ENCODE measurements around the gene DOCK11. TPM values are rescaled to one million over a fixed set of nuclear protein-coding genes. Genes with fewer than 3 reads are reported as not detected.

Gene DOCK11
- 27.8 and 29.5 TPM in 2 replicates for total RNA-seq (2013; cell fraction: nucleolus; rRNA removed)
- total RNA-seq (2014; rRNA removed) (26.9 and 32.0 TPM in 2 replicates), total RNA-seq (2014; rRNA removed; fragmentation: Illumina TruSeq; extraction: Trizol) (29.4 and 30.7 TPM in 2 replicates), total RNA-seq (2021) (23.7 and 24.0 TPM in 2 replicates), polyA plus RNA-seq (2011; rRNA removed) (17.1 and 27.4 TPM in 2 replicates), polyA plus RNA-seq (2014; fragmentation: Illumina TruSeq; extraction: Trizol) (22.3 and 29.1 TPM in 2 replicates), polyA plus RNA-seq (2014; fragmentation: Nextera tagmentation; extraction: Ambion mirVana) (10 to 100 TPM; 17.3 to 27.7 TPM), polyA plus RNA-seq (2014; rRNA removed) (15.2 and 17.3 TPM in 2 replicates), polyA plus RNA-seq (2016; fragmentation: Nextera tagmentation; extraction: Ambion mirVana) (10 to 100 TPM; 16.3 to 17.0 TPM), polyA minus RNA-seq (2011; rRNA and poly(A)+ RNA removed) (17.2 and 25.0 TPM in 2 replicates), Bru-seq, nascent RNA (percentile 64 among the genes with signal in this experiment), BruChase-seq, experiment 1, labeled RNA remaining after a 6-hour chase (percentile 65 among the genes with signal in this experiment), BruChase-seq, experiment 2, labeled RNA remaining after a 2-hour chase (percentile 63 among the genes with signal in this experiment)
- polyA plus RNA-seq (2011; ENCODE audit: low read depth): 9.7 TPM
- 6.9 and 7.2 TPM in 2 replicates for polyA plus RNA-seq (2011; cell fraction: cytosol; rRNA removed)
- polyA plus RNA-seq (2011; cell fraction: nucleus; rRNA removed): 8.8 and 9.3 TPM in 2 replicates
- 16.5 and 17.2 TPM in 2 replicates for polyA plus RNA-seq (2012)
- 7.9 and 10.2 TPM in 2 replicates for polyA minus RNA-seq (2011; cell fraction: cytosol; rRNA and poly(A)+ RNA removed)
- 6.9 and 8.0 TPM in 2 replicates for polyA minus RNA-seq (2011; cell fraction: nucleus; rRNA and poly(A)+ RNA removed)
- long read RNA-seq, experiment 1, partial matches to known transcripts: 1 of 1 reads
- long read RNA-seq, experiment 1, other reads (novel, unspliced or antisense): 0 of 1 reads
- long read RNA-seq, experiment 2, partial matches to known transcripts: 5 of 5 reads
- long read RNA-seq, experiment 2, other reads (novel, unspliced or antisense): 0 of 5 reads

DNA sequence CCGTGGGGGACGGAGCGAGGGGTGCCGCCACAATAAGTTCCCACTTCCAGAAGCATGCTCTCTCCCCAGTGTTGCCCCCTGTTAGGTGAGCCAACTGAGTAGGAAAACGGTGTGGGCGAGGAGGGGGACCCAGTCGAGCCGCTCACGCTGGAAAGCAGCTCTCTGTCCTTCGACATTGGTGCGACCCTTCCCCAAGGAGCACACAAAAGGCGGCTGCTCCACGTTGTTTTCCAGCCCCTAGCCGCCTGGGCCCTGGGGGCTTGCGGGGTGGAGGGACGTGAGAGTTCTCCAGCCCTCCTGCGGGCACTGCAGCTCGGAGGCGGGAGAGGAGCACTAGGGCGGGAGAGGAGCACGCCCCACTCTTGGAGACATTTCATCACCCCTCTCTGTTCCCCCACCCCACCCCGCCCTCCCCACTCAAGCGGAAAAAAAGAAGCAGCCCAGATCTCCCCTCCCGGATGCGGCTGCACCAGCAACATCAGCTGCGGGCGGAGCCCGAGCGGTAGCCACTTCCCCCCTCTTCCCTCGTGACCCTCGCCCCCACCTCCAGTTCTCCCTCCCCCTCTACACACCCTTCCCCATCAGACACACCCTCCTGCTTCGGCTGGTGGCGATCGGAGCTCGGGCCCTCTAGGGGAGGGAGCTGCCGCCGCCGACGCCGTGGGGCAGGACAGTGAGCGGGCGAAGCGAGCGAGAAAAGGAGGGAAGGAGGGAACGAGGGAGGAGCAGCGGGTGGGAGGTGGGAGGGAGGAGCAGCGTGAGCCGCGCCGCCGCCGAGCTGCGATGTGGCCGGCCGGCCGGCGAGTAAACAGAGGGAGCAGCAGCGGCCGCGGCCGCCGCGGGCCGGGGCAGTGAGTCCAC, at the start of gene DOCK11:
TSS of gene DOCK11 (plus strand) at position 755 of the 861 bp plus-strand sequence. CDS start 157 bp downstream, outside the sequence.
- intact Hi-C loops (cut with micrococcal nuclease; ENCODE audit: unreplicated experiment) (no loop called here), in situ Hi-C loops (cut with MboI) (no loop called here)
- no peak for FAIRE-seq
- 33% methylated on average over 43 of the region's 64 CpGs for WGBS (ENCODE audit: insufficient coverage, insufficient replicate concordance, low lambda C conversion rate, missing lambda C conversion rate)
- Histone ChIP-seq H4K20me1 (ENCODE audit: control insufficient read depth, insufficient read depth) (no peaks in the 10 kb centered on the region), H3K36me3 (ENCODE audit: control insufficient read depth in 2 of 2, insufficient read depth in 2 of 2, low read length in 1 of 2) (no peaks in the 10 kb centered on the region), H3K4me3 (peak within 1 kb of the TSS; percentile 74), H3K9ac (ENCODE audit: control insufficient read depth, insufficient read depth, low read length) (peak within 1 kb of the TSS; percentile 73), H2AFZ (ENCODE audit: control insufficient read depth, low read depth, low read length) (peak within 1 kb of the TSS; percentile 75), H3K79me2 (ENCODE audit: control insufficient read depth, insufficient read depth, low read length) (peaks cover 24% of the 10 kb centered on the region), H3K4me2 (ENCODE audit: control insufficient read depth, insufficient read depth) (peak within 1 kb of the TSS; percentile 68), H3K27me3 (replicated peaks in 1 of 2; ENCODE audit: control insufficient read depth in 2 of 2, insufficient read depth in 2 of 2, low read length in 1 of 2) (no peaks in the 10 kb centered on the region), H3K27ac (ENCODE audit: control insufficient read depth, insufficient read depth) (peak within 1 kb of the TSS; percentile 66), H3K4me1 (ENCODE audit: control insufficient read depth, insufficient read depth, low read length) (0 out of 2 replicates have a peak, but pooled peaks cover 3% of the 10 kb centered on the region), H3K9me3 (replicated peaks; ENCODE audit: control insufficient read depth, insufficient read depth, low read length) (no peaks in the 10 kb centered on the region)
- peak; percentile 62 for TF ChIP-seq SPI1 (IDR thresholded peaks at IDR 0.05; ENCODE audit: borderline replicate concordance, insufficient read depth, low read depth, low read length)
- TF ChIP-seq, protein P1, sequence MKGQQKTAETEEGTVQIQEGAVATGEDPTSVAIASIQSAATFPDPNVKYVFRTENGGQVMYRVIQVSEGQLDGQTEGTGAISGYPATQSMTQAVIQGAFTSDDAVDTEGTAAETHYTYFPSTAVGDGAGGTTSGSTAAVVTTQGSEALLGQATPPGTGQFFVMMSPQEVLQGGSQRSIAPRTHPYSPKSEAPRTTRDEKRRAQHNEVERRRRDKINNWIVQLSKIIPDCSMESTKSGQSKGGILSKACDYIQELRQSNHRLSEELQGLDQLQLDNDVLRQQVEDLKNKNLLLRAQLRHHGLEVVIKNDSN (IDR thresholded peaks at IDR 0.05; ENCODE audit: borderline replicate concordance, extremely low read length, insufficient read depth, low read depth, low read length): peak; percentile 43
- TF ChIP-seq MEF2B (IDR thresholded peaks at IDR 0.05; ENCODE audit: partially characterized antibody, poor library complexity, severe bottlenecking): no peak
- peak; percentile 30; the same call in 1 of the 2 replicates for TF ChIP-seq RUNX3 (IDR thresholded peaks at IDR 0.05; ENCODE audit: low read length)
- 0 out of 2 replicates have a peak, but pooled peaks have one; percentile 25 for TF ChIP-seq ZNF384 (IDR thresholded peaks at IDR 0.05; ENCODE audit: borderline replicate concordance, low read depth, low read length)
- TF ChIP-seq FOXK2 (IDR thresholded peaks at IDR 0.05): no peak
- TF ChIP-seq BHLHE40 (IDR thresholded peaks at IDR 0.05; ENCODE audit: borderline replicate concordance in 1 of 2, low read depth in 2 of 2, low read length in 1 of 2): peak in 1 of 2 experiments; percentile 16; a peak in 1 of 4 replicates
- TF ChIP-seq POLR2A (IDR thresholded peaks at IDR 0.05; ENCODE audit: low read depth, low read length): peak; percentile 82
- TF ChIP-seq EGR1 (IDR thresholded peaks at IDR 0.05; ENCODE audit: borderline replicate concordance in 1 of 2, low read depth in 2 of 2, low read length in 2 of 2): peak in 1 of 2 experiments; percentile 41; a peak in 1 of 3 replicates
- 0 out of 2 replicates have a peak, but pooled peaks have one; percentile 37 for TF ChIP-seq NBN (IDR thresholded peaks at IDR 0.05)
- TF ChIP-seq MYB (IDR thresholded peaks at IDR 0.05; ENCODE audit: borderline replicate concordance, low read depth, low read length): no peak
- TF ChIP-seq, protein P2, sequence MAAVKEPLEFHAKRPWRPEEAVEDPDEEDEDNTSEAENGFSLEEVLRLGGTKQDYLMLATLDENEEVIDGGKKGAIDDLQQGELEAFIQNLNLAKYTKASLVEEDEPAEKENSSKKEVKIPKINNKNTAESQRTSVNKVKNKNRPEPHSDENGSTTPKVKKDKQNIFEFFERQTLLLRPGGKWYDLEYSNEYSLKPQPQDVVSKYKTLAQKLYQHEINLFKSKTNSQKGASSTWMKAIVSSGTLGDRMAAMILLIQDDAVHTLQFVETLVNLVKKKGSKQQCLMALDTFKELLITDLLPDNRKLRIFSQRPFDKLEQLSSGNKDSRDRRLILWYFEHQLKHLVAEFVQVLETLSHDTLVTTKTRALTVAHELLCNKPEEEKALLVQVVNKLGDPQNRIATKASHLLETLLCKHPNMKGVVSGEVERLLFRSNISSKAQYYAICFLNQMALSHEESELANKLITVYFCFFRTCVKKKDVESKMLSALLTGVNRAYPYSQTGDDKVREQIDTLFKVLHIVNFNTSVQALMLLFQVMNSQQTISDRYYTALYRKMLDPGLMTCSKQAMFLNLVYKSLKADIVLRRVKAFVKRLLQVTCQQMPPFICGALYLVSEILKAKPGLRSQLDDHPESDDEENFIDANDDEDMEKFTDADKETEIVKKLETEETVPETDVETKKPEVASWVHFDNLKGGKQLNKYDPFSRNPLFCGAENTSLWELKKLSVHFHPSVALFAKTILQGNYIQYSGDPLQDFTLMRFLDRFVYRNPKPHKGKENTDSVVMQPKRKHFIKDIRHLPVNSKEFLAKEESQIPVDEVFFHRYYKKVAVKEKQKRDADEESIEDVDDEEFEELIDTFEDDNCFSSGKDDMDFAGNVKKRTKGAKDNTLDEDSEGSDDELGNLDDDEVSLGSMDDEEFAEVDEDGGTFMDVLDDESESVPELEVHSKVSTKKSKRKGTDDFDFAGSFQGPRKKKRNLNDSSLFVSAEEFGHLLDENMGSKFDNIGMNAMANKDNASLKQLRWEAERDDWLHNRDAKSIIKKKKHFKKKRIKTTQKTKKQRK (IDR thresholded peaks at IDR 0.05; ENCODE audit: low read depth, low read length): no peak
- DNase-seq (ENCODE audit: low read depth, low spot score): peak; percentile 58
- RAD21 ChIA-PET (ENCODE audit: unreplicated experiment): interaction anchor here (0.6 to 3.7 kb wide), 9 partner anchors 11 to 336 kb away, joined by 3 to 33 read pairs (median 5); no protein-coding TSS in a partner anchor
- ATAC-seq: peak; percentile 84
- SMC1A ChIA-PET (ENCODE audit: uncharacterized antibody, unreplicated experiment): interaction anchor here (1.1 to 3.6 kb wide), 6 partner anchors 34 to 144 kb away, joined by 3 to 24 read pairs (median 5); no protein-coding TSS in a partner anchor
- CTCF ChIA-PET: interaction anchor here (0.6 to 1.8 kb wide), 2 partner anchors 106 to 107 kb away, joined by 3 to 7 read pairs; no protein-coding TSS in a partner anchor
- POLR2A ChIA-PET: interaction anchor here (1.2 to 3.6 kb wide), 4 partner anchors 35 to 236 kb away, joined by 3 to 39 read pairs (median 10); no protein-coding TSS in a partner anchor
- no TSS peak for BruUV-seq (replicated peaks)
